GOT3 (cell line): ENCODE measurements around the gene SLC26A11.
"Not testable (repeated sequence)": the region's sequence is repeated elsewhere in the genome, so short reads cannot be mapped to it uniquely, and the experiment has no call there.

ENCODE experiments used
- DNase-seq: peaks from one replicate; lab custom pipeline; 2025; ENCODE audit warnings: mixed read lengths; lab: John Stamatoyannopoulos, UW

SLC26A11 gene

DNA sequence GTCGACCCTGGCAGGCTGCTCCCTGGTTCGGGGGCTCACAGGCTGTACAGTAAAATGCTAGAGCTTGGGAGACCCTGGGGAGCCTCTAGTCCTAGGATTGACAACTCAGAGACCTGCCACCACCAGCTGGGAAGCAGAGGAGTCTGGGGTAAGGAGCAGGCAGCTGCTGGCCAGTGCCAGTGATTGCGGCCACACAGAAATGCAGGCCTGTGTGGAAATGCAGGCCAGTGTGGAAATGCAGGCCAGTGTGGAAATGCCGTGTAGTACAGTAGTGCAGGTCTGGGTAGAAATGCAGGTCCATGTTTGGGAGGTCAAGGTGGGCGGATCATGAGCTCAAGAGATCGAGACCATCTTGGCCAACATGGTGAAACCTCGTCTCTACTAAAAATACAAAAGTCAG is 23.6 kb upstream of the SLC26A11 start:
- no peak for DNase-seq

- DNase-seq: no peak
Measured at GRCh38 chr17:80198144-80198661, 22.0 kb upstream of the SLC26A11 start.

DNA sequence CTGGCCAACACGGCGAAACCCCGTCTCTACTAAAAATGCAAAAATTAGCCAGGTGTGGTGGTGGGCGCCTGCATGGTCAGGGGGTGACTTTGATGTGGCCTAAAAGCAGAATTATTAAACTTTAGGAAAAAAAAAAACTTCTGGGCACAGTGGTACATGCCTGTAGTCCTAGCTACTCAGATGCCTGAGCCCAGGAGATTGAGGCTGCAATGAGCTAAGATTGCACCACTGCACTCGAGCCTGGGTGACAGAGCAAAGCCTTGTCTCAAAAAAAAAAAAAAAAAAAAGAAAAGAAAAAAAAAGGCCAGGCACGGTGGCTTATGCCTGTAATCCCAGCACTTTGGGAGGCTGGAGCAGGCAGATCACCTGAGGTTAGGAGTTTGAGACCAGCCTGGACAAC is 20.9 kb upstream of the SLC26A11 start:
- not testable (repeated sequence) for DNase-seq

DNA sequence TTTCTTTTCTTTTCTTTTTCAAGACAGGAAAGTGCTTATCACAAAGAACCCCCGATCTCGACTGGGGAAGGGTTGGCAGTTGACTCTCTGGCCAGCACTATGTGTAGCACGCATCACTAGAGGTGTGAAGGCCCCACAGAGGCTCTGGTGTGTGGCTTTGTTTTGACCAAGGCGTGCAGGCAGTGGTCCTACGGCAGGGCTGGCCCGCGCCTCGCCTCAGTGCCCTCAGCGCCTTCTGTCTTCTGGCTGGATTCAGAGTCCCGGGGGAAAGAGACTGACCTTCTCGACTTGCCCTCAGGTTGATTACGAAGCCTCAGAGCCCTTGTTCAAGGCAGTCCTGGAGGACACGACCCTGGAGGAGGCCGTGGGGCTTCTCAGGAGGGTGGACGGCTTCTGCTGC is 18.8 kb upstream of the SLC26A11 start:
- DNase-seq: no peak

DNA sequence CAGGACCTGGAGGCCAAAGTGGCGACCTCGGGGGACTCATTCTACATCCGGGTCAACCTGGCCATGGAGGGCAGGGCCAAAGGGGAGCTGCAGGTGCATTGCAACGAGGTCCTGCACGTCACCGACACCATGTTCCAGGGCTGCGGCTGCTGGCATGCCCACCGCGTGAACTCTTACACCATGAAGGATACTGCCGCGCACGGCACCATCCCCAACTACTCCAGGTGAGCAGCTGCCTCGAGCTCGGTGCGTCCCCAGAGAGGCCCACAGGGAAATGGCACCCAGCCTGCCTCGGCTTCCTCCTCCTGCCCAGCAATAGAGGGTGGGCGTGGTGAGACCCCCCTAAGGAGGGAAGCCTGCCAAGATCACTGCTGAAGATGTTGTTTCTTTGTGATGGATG is 18.0 kb upstream of the SLC26A11 start:
- no peak for DNase-seq

DNA sequence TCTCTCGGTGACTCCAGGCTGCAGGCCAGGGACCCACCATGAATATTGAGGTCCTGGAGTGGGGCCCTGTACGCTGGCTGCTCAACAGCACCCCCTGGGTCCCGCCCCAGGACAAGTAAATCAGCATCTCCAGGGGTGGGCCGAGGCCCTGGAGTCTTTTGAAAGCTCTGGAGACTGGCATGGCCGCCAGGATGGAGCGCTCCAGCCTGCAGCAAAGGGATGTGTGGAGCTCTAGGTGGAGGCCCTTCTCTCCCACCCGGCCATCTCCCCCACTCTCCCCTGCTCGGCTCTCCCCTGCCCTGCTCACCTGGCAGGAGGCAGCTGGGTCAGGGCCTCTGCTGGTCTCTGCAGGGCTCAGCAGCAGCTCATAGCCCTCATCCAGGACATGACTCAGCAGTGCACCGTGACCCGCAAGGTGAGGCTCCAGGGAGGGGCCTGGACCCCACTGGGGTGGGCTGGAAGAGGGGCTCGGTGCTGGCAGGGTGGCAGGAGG is 16.7 kb upstream of the SLC26A11 start:
- no peak for DNase-seq

- DNase-seq: no peak
Measured at GRCh38 chr17:80204626-80205468, 15.4 kb upstream of the SLC26A11 start.

GRCh38 chr17:80205811-80206210 is 14.4 kb upstream of the SLC26A11 start:
- no peak for DNase-seq

GRCh38 chr17:80208050-80208449 is 12.2 kb upstream of the SLC26A11 start:
- DNase-seq: no peak

DNA sequence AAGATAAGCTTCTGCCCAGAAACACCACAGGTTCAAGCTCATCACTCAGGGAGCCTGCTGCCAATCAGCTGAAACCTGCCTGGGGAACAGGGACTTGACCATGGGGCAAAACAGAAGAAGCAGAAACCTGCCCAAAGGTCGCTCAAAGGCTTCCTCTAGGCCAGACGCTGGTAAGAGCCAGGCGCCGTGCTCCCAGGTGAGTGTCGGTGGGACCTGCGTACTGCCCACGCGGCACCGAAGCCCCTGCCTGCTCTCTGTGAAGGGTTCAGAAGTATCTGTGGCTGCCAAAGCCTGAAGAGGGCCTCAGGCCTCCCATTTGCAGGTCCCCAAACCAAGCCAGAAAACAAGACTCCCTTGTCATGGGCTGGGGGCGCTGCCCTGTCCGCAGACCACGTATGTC is 10.5 kb upstream of the SLC26A11 start:
- DNase-seq: no peak

DNA sequence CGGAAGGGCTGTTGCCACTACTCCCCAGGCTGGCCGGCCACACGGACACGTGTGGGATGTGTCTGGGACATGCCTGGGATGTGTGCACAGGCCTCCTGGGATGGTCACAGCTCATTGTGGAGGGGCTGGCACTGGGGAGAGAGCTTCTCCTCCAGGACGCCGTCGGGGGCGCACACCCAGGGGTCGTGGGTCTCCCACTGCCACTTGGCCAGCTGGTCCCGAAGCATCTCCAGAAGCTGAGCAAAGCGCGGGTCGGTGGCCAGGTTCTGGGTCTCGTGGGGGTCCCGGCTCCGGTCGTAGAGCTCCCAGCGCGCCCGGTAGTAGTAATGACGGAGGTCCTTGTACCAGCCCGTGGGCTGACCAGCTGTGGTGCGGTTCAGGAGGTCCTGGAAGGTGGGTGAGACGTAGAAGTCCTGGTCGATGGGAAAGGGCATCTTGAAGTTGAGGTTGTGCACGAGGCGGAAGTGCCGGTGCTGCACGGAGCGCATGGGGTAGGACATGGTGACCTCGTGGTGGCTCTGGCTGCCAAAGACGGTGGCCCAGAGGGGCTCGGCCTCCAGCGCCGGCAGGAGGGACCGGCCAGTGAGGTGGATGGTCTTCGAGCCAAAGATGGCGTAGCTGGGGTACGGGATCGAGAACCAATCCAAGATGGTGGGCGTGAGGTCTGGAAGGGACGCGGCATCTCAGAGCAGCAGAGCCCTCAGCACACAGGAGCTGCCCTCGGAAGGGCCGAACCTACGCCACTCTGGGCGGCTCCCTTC is 9.7 kb upstream of the SLC26A11 start:
- DNase-seq: no peak

DNA sequence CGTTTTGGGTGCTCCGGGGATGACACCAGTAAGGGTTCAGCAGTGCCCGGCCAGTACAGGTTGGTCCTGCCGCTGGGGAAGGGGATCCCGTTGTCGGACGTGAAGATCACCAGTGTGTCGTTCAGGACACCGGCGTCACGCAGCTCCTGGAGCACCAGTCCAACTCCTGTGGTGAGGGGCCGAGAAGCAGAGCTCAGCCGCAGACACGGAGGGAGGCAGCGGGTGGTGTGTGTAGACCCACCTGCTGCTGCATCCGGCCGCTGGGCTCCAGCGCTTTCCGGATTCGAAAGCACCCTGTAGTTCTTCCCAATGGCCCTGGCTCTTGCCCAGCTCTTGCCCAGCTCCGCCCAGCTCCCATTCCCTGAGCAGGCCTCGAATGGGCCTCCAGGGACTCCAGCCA is 8.1 kb upstream of the SLC26A11 start:
- no peak for DNase-seq

- DNase-seq: no peak
Measured at GRCh38 chr17:80212511-80212910, 7.7 kb upstream of the SLC26A11 start.

DNA sequence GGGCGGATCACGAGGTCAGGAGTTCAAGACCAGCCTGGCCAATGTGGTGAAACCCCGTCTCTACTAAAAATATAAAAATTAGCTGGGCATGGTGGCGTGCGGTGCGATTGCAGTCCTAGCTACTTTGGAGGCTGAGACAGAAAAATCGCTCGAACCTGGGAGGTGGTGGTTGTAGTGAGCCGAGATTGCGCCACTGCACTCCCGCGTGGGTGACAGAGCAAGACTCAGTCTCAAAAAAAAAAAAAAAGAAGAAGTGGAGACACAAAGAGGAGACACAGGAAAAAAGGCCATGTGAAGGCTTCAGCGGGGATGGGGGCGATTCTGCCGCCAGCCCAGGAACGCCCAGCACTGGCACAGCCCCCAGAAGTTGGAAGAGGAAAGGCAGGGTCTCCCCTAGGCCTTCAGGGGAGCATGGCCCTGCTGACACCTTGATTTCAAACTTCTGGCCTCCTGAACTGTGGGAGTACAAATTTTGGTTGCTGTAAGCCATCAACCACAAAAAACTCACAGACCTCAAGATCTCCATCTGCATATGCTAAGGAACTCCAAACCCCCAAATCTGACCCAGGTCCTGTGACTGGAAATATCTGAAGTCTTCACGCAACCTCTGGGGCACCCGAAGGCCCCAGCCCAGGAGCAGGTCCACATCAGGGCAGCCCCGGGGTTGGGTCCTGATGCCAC is 7.1 kb upstream of the SLC26A11 start:
- no peak for DNase-seq

DNA sequence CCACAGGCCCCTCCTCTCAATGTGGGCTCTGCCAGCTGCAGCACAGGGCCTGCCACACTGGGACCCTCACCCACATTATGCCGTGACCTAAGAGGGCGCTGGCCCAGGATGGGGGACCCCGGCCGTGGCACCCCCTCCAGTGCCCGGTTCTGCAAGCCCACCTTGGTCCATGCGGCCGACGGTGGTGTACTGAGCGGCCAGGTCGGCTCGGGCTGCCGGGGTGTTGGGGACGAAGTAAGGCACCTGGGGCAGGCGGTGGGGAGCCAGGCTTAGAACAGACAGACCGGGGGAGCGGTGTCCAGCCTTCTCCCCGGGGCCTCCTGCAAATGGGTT is 6.6 kb upstream of the SLC26A11 start:
- no peak for DNase-seq

DNA sequence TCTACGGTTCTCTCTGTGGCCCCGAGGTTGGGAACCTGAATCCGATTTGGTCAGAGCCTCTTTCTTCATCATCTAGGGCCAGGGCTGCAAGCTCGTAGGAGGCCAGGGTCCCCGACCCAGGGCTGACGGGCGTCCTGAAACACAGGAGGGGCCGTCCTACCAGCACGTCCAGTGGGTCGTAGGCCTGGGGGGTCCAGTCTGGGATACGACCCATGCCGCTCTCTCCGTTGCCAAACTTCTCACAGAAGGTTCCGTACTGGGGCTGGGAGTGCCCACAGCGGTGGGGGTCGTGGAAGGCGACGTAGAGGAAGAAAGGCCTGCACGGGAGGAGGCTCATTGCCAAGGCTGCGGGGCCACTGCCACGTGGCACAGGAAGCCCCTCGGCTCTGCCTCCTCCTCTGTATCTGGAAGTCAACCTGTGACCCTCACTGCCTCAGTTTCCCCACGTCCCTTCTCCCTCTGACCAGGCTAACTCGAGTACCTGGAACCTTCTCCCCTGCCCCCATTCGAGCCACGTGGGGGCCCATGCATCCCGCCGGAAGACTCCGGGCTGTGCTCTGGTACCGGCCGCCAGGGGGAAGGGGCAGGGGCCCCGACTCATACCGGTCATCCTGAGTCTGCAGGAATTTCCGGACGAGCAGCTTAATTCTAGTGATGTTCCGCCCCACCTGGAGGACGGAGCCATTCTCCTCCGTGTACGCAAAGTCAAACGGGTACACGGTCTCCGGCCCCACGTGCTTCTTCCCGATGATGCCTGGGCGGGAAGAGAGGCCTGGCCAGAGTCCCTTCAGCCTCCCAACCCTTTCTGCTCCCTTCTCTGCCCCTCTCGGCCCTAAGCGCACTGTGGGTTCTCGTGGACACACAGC is 6.0 kb upstream of the SLC26A11 start:
- no peak for DNase-seq

DNA sequence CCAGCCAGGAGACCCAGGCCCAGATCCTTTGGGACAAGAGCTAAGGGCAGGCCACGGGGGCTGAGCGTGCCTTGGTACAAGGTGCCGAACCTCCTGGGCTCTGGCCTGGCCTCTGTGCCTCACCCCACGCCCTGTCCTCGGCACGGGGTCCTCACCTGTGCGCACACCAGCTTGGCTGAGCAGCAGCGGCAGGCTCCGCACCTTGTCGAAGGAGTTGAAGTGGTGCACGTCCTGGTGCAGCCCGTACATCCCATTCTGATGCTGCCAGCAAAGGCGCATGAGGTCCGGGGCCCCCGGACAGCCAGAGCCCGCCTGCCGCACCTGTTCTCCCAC is 5.4 kb upstream of the SLC26A11 start:
- DNase-seq: no peak

GRCh38 chr17:80216473-80217456 is 3.5 kb upstream of the SLC26A11 start:
- no peak for DNase-seq

GRCh38 chr17:80217703-80218362 is 2.4 kb upstream of the SLC26A11 start:
- DNase-seq: no peak

DNA sequence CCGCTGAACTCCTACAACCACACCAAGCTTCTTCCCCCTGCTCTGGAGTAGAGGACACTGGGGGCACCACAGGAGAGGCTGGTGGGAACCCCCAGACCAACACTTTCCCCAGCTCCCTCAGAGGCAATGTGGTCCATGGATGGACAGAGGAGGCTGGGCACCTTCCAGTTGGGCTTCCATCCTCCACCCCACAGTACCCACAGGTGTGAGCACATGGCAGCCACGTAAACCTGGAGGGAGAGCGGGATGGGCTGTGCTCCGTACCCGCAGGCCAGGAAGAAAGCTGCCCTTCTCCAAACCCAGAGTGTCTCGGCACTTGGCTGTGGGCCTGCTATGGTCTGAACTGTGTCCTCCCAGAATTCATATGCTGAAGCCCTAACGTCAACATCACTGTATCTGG is 1.8 kb upstream of the SLC26A11 start:
- DNase-seq: no peak
